ENCODE results near the gene FZD4.

DNA sequence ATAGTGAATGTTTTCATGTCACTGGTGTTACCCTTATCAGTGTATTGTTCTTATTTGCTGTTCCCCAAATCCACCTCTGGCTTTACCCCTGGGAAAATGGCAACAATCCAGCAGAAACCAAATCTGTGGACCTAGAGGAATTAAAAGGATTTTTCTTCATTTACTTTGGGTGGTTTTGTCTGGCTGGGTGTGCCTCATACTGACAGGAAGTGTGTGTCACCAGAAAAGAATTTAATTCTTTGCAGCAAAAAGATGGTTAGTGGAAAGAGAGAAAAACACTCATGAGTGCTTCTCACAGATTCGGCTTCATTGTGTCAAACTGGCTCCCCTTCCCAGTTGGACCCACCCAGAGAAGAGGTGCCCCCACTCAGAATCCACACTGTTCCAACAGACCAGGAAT, 38.9 kb downstream of the FZD4 start:
- no peak for TF ChIP-seq CTCF (IDR thresholded peaks at IDR 0.05)
- no peak for TF ChIP-seq USF1 (CRISPR knock-in tag; IDR thresholded peaks at IDR 0.05)
- TF ChIP-seq FOXK1 (CRISPR knock-in tag; IDR thresholded peaks at IDR 0.05), result no peak
- TF ChIP-seq ZNF281 (CRISPR knock-in tag; IDR thresholded peaks at IDR 0.05), result no peak
- TF ChIP-seq JUN (CRISPR knock-in tag; IDR thresholded peaks at IDR 0.05), result no peak
- TF ChIP-seq IRF1 (CRISPR knock-in tag; IDR thresholded peaks at IDR 0.05), result no peak
- TF ChIP-seq ZNF423 (CRISPR knock-in tag; IDR thresholded peaks at IDR 0.05), result no peak
- no peak for TF ChIP-seq TEAD4 (CRISPR knock-in tag; IDR thresholded peaks at IDR 0.05)
- TF ChIP-seq ZNF121 (CRISPR knock-in tag; IDR thresholded peaks at IDR 0.05), result no peak
